ENCODE results near the gene CPT1A.

- TF ChIP-seq EP300 (IDR thresholded peaks at IDR 0.05; ENCODE audit: borderline replicate concordance): no peak
- TF ChIP-seq MAX (IDR thresholded peaks at IDR 0.05): no peak
- no peak for TF ChIP-seq CREB1 (IDR thresholded peaks at IDR 0.05; ENCODE audit: low read depth)
- no peak for TF ChIP-seq ZBTB7A (IDR thresholded peaks at IDR 0.05; ENCODE audit: low read depth)
- TF ChIP-seq EGR1 (IDR thresholded peaks at IDR 0.05): no peak
- TF ChIP-seq CEBPB (IDR thresholded peaks at IDR 0.05): no peak
- TF ChIP-seq TAF1 (IDR thresholded peaks at IDR 0.05; ENCODE audit: low read depth): no peak
Observed at GRCh38 chr11:68772936-68773335, 68.8 kb downstream of the CPT1A start.
